ENCODE measurements around the gene P2RY14. TPM values are rescaled to one million over a fixed set of nuclear protein-coding genes. Genes with fewer than 3 reads are reported as not detected.
"Not testable (repeated sequence)": the region's sequence is repeated elsewhere in the genome, so short reads cannot be mapped to it uniquely, and the experiment has no call there.

The P2RY14 gene
- total RNA-seq, 2 donors from 2014 or later, result 1.8 TPM; not detected in 1

DNA sequence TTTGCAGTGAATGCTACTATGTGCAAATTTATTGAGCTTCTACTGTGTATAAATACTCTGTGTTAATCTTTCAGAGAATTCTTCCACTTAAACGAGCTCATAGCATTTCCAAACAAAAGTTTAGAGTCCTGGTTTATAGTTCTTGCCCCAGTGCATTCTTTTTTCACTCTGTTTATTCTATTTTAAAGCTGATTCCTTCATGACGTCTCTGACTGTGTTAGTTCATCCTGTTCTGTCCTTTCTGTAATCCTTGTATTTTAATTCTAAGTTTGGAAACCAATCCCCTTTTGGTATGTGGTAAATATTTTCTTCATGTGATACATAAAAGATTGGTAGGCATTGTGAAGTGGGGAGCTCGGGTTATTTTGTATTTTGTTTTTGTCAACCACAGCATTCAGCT is 18.7 kb downstream of the P2RY14 start:
- intact Hi-C loops (cut with DNase I), result no loop called here
- no peaks in the 10 kb centered on the region for H3K9me3 ChIP-seq
- H3K4me3 ChIP-seq, result no peak overlapping the region
- DNase-seq, result no peak
- H3K27ac ChIP-seq, result no peak overlapping the region
- H3K27me3 ChIP-seq, result no peaks in the 10 kb centered on the region
- ATAC-seq, result no peak
- no peaks in the 10 kb centered on the region for H3K36me3 ChIP-seq (replicated peaks in 1 of 2; ENCODE audit: insufficient read depth in 1 of 2, low read depth in 2 of 2)
- H3K4me1 ChIP-seq, result peaks cover 20% of the 10 kb centered on the region
- WGBS, 2 donors, result 67 to 75% methylated on average over 3 of the region's 3 CpGs
- TF ChIP-seq POLR2A (IDR thresholded peaks at IDR 0.05), result no peak
- TF ChIP-seq, protein P1, sequence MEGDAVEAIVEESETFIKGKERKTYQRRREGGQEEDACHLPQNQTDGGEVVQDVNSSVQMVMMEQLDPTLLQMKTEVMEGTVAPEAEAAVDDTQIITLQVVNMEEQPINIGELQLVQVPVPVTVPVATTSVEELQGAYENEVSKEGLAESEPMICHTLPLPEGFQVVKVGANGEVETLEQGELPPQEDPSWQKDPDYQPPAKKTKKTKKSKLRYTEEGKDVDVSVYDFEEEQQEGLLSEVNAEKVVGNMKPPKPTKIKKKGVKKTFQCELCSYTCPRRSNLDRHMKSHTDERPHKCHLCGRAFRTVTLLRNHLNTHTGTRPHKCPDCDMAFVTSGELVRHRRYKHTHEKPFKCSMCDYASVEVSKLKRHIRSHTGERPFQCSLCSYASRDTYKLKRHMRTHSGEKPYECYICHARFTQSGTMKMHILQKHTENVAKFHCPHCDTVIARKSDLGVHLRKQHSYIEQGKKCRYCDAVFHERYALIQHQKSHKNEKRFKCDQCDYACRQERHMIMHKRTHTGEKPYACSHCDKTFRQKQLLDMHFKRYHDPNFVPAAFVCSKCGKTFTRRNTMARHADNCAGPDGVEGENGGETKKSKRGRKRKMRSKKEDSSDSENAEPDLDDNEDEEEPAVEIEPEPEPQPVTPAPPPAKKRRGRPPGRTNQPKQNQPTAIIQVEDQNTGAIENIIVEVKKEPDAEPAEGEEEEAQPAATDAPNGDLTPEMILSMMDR (IDR thresholded peaks at IDR 0.05), result no peak

DNA sequence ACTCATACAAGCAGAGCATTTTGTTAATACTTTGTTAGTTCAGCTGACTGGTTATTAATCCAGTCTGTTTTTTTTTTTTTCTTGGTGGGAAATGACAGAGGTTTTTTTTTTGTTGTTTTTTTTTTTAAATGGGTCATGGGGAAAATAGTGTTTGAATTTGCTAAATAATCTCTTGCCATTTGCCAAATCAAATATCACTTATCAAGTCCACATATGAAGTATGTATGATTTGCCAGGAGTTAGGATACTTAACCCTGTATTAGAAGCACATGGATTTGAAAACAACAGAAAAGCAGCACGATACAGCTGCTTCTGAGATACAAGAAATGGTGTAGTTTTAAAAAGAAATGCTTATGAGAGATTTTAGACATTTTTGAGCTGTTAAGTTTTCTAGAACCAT is 21.6 kb downstream of the P2RY14 start:
- no peaks in the 10 kb centered on the region for H3K27me3 ChIP-seq
- H3K4me1 ChIP-seq, result peaks cover 20% of the 10 kb centered on the region
- H3K4me3 ChIP-seq, result no peak overlapping the region
- H3K36me3 ChIP-seq (replicated peaks in 1 of 2; ENCODE audit: insufficient read depth in 1 of 2, low read depth in 2 of 2), result no peaks in the 10 kb centered on the region
- no peaks in the 10 kb centered on the region for H3K9me3 ChIP-seq
- no peak for TF ChIP-seq POLR2A (IDR thresholded peaks at IDR 0.05)
- TF ChIP-seq, protein P1 (IDR thresholded peaks at IDR 0.05), result no peak
- 28 to 29% methylated on average over 1 of the region's 1 CpG for WGBS, 2 donors
- H3K27ac ChIP-seq, result no peak overlapping the region
- no peak for DNase-seq
- intact Hi-C loops (cut with DNase I), result no loop called here
- ATAC-seq, result no peak

DNA sequence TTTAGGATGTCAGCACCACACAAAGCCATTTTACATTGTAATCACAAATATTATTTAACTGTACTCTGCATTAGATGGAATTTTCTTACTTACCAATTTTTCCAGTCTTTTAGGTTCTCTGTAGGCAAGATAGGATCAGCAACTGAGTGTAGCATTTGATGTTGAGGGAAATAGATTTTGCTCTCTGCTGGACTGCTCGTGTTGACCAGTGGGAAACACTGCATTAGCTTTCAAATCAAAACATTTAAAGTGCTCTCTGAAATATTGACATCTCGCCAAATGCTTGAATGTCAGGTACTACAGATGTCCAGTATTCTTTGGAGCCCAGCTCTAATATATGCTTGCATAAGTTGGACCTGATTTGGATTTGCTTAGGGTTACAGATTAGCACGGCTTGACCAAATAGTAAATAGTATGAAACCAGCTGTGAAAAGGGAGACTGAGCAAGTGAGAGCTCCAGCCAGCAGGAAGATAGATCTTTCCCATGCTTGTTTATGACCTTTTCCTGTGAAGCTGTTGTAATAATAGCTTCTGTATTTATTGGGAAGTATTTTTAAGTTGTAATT is 29.5 kb downstream of the P2RY14 start:
- H3K4me1 ChIP-seq, result no peaks in the 10 kb centered on the region
- DNase-seq (no peak), ATAC-seq (no peak)
- H3K4me3 ChIP-seq, result no peak overlapping the region
- H3K27me3 ChIP-seq, result no peaks in the 10 kb centered on the region
- no peaks in the 10 kb centered on the region for H3K9me3 ChIP-seq
- no peak for TF ChIP-seq POLR2A (IDR thresholded peaks at IDR 0.05)
- TF ChIP-seq, protein P1 (IDR thresholded peaks at IDR 0.05), result no peak
- H3K27ac ChIP-seq, result no peak overlapping the region
- intact Hi-C loops (cut with DNase I), result no loop called here
- H3K36me3 ChIP-seq (replicated peaks in 1 of 2; ENCODE audit: insufficient read depth in 1 of 2, low read depth in 2 of 2), result no peaks in the 10 kb centered on the region
- WGBS, 2 donors, result 15 to 28% methylated on average over 3 of the region's 3 CpGs

DNA sequence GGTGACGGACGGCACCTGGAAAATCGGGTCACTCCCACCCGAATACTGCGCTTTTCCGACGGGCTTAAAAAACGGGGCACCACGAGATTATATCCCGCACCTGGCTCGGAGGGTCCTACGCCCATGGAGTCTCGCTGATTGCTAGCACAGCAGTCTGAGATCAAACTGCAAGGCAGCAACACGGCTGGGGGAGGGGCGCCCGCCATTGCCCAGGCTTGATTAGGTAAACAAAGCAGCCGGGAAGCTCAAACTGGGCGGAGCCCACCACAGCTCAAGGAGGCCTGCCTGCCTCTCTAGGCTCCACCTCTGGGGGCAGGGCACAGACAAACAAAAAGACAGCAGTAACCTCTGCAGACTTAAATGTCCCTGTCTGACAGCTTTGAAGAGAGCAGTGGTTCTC is 36.3 kb downstream of the P2RY14 start:
- 76 to 84% methylated on average over 18 of the region's 18 CpGs for WGBS, 2 donors
- H3K4me1 ChIP-seq; H3K4me3 ChIP-seq; H3K27ac ChIP-seq; H3K9me3 ChIP-seq; DNase-seq; ATAC-seq; intact Hi-C loops (cut with DNase I); H3K36me3 ChIP-seq (replicated peaks in 1 of 2; ENCODE audit: insufficient read depth in 1 of 2, low read depth in 2 of 2); H3K27me3 ChIP-seq: not testable (repeated sequence)

- WGBS, 2 donors, result 83 to 84% methylated on average over 7 of the region's 7 CpGs
Observed at GRCh38 chr3:151236736-151237135, 41.6 kb downstream of the P2RY14 start.

More at GRCh38 chr3:151236736-151237135, 41.6 kb downstream of the P2RY14 start:
- Histone ChIP-seq H3K27me3 (no peaks in the 10 kb centered on the region), H3K9me3 (no peaks in the 10 kb centered on the region), H3K4me1 (no peaks in the 10 kb centered on the region), H3K4me3 (no peak overlapping the region), H3K36me3 (replicated peaks in 1 of 2; ENCODE audit: insufficient read depth in 1 of 2, low read depth in 2 of 2) (no peaks in the 10 kb centered on the region), H3K27ac (no peak overlapping the region)
- no peak for ATAC-seq
- intact Hi-C loops (cut with DNase I), result no loop called here
- no peak for DNase-seq
- no peak for TF ChIP-seq POLR2A (IDR thresholded peaks at IDR 0.05)
- TF ChIP-seq, protein P1 (IDR thresholded peaks at IDR 0.05), result no peak
